B cell (primary cell): Measurements from ENCODE around the gene KIF20B. TPM values are rescaled to one million over a fixed set of nuclear protein-coding genes. Genes with fewer than 3 reads are reported as not detected.

ENCODE experiments used
- ATAC-seq: fragments of 200-7000 bp; cut with Tn5 transposase; one replicate; pipeline ENCODE4 v1.10.0; 2021; ENCODE audit warnings: low read depth, mild to moderate bottlenecking, moderate number of reproducible peaks, moderate library complexity
- CTCF ChIA-PET: fragments of 350-600 bp; sonication (Branson Sonifier 250); formaldehyde crosslinking; loops from one replicate; lab custom pipeline; 2021; ENCODE audit warnings: antibody characterized with exemption, inconsistent platforms; lab: Charles Lee
- POLR2A ChIA-PET: fragments of 350-600 bp; sonication (Branson Sonifier 250); formaldehyde crosslinking; loops from one replicate; lab custom pipeline; 2021; ENCODE audit warnings: antibody characterized with exemption; lab: Charles Lee
- DNase-seq: peaks from one replicate; pipeline ENCODE4 v3.0.0; 2013
- H2AFZ ChIP-seq: 2 replicates; pipeline ENCODE4 v1.6.1; 2012; ENCODE audit warnings: mild to moderate bottlenecking, low read depth, low read length; ENCODE audit not compliant: insufficient read depth, poor library complexity, severe bottlenecking
- H3K27ac ChIP-seq, 2 donors: 1 replicate in 1 of 2; 2 replicates in 1 of 2; pipeline ENCODE4 v1.5.1; 2012 to 2013; ENCODE audit warnings: low read length in 2 of 2, mild to moderate bottlenecking in 2 of 2, moderate library complexity in 1 of 2
- H3K27me3 ChIP-seq, 4 experiments: fragments of 200-600 bp in 1 of 4; sonication (generic) in 1 of 4; replicated peaks in 1 of 4; 1 replicate in 2 of 4; 2 replicates in 2 of 4; pipeline versions ENCODE4 v1.6.1 to v1.7.0; 2013 to 2016; ENCODE audit warnings: low read length in 3 of 4, mild to moderate bottlenecking in 2 of 4, mixed read lengths in 1 of 4, moderate library complexity in 1 of 4; ENCODE audit not compliant: insufficient read depth in 4 of 4, control insufficient read depth in 3 of 4; ENCODE audit errors: control extremely low read depth in 1 of 4
- H3K36me3 ChIP-seq, 2 experiments: replicated peaks in 1 of 2; 1 replicate in 1 of 2; 2 replicates in 1 of 2; pipeline versions ENCODE4 v1.6.1 to v1.7.1; 2013; ENCODE audit warnings: low read length in 1 of 2; ENCODE audit not compliant: insufficient read depth in 2 of 2, control insufficient read depth in 1 of 2; ENCODE audit errors: control extremely low read depth in 1 of 2, extremely low read depth in 1 of 2
- H3K4me1 ChIP-seq, 2 donors: fragments of 200-600 bp in 1 of 2; sonication (generic) in 1 of 2; 1 replicate in 1 of 2; 2 replicates in 1 of 2; pipeline versions ENCODE4 v1.5.1 to v1.6.1; 2013 to 2017; ENCODE audit warnings: low read length in 2 of 2; ENCODE audit not compliant: control insufficient read depth in 2 of 2, insufficient read depth in 2 of 2
- H3K4me2 ChIP-seq: replicated peaks from 2 replicates; pipeline ENCODE3; 2012; ENCODE audit warnings: mild to moderate bottlenecking, low read depth, low read length; ENCODE audit not compliant: poor library complexity, severe bottlenecking
- H3K4me3 ChIP-seq, 5 experiments: fragments of 200-600 bp in 1 of 5; sonication (generic) in 1 of 5; 1 replicate in 3 of 5; 2 replicates in 2 of 5; pipeline versions ENCODE4 v1.5.1 to v1.7.0; 2011 to 2016; ENCODE audit warnings: low read length in 4 of 5, mild to moderate bottlenecking in 4 of 5, low read depth in 2 of 5, control low read depth in 1 of 5, moderate library complexity in 1 of 5; ENCODE audit not compliant: insufficient read depth in 1 of 5; ENCODE audit errors: control extremely low read depth in 1 of 5, extremely low read depth in 1 of 5
- H3K79me2 ChIP-seq: fragments of 200-600 bp; sonication (generic); one replicate; pipeline ENCODE4 v1.6.0; 2016; ENCODE audit warnings: low read length; ENCODE audit not compliant: control insufficient read depth, insufficient read depth
- H3K9ac ChIP-seq: fragments of 200-600 bp; sonication (generic); 2 replicates; pipeline ENCODE4 v1.6.1; 2017; ENCODE audit warnings: mild to moderate bottlenecking, low read length, moderate library complexity
- H3K9me3 ChIP-seq, 3 donors: one replicate each; pipeline versions ENCODE4 v1.6.1 to v1.7.1; 2013; ENCODE audit warnings: low read length in 2 of 3; ENCODE audit not compliant: control insufficient read depth in 2 of 3, insufficient read depth in 1 of 3; ENCODE audit errors: control extremely low read depth in 1 of 3
- H4K20me1 ChIP-seq: 2 replicates; pipeline ENCODE4 v1.6.0; 2012; ENCODE audit warnings: mild to moderate bottlenecking, low read length; ENCODE audit not compliant: insufficient read depth, control insufficient read depth, poor library complexity, severe bottlenecking
- H3K27ac Mint-ChIP-seq: one replicate; pipeline ENCODE4 v1.8.0; 2021; ENCODE audit warnings: mixed read lengths
- H3K27me3 Mint-ChIP-seq: one replicate; pipeline ENCODE4 v1.8.0; 2021; ENCODE audit warnings: mixed read lengths
- H3K4me1 Mint-ChIP-seq: one replicate; pipeline ENCODE4 v1.8.0; 2021; ENCODE audit warnings: mixed read lengths
- H3K4me3 Mint-ChIP-seq: one replicate; pipeline ENCODE4 v1.8.0; 2021; ENCODE audit warnings: mixed read lengths
- H3K9me3 Mint-ChIP-seq: one replicate; pipeline ENCODE4 v1.8.0; 2022; ENCODE audit warnings: mixed read lengths; ENCODE audit not compliant: insufficient read depth
- CTCF ChIP-seq: fragments of 200-600 bp; IDR thresholded peaks from one replicate; pipeline ENCODE4 v1.8.0; 2022; ENCODE audit warnings: antibody characterized with exemption, mild to moderate bottlenecking
- EZH2 ChIP-seq: IDR thresholded peaks from 2 replicates; pipeline ENCODE4 v1.6.1; 2012; ENCODE audit warnings: borderline replicate concordance, low read depth, mild to moderate bottlenecking, moderate library complexity, low read length; ENCODE audit not compliant: insufficient read depth, poor library complexity, severe bottlenecking
- WGBS: methylation state at CpG from one replicate; pipeline ENCODE4 v1.1.5; 2013; ENCODE audit warnings: missing lambda C conversion rate; ENCODE audit not compliant: insufficient coverage; 5-methylcytosine and 5-hydroxymethylcytosine counted together
- intact Hi-C: fragments of 100-400 bp; cut with micrococcal nuclease; formaldehyde crosslinking; loops from one replicate; pipeline ENCODE4 v1.10.0; 2022
- polyA plus RNA-seq: library from polyadenylated mRNA; depleted of rRNA; stranded (reverse); fragments of >200 nt; gene quantifications from 2 replicates; pipeline ENCODE4 v1.2.3, GENCODE V29; 2012
- total RNA-seq, 2 donors: library from RNA; stranded (reverse); fragments of 120-200 nt in 1 of 2; gene quantifications; 1 replicate in 1 of 2; 2 replicates in 1 of 2; pipeline versions ENCODE4 v1.2.3 to v1.2.4, GENCODE V29; 2013 to 2022

Gene KIF20B
- total and polyA plus RNA-seq, 2 donors (not counting 1 experiment from before 2014, with no cell fraction given): 1.6 to 24.6 TPM

GRCh38 chr10:89685936-89686335 lies 15.5 kb upstream of the KIF20B start:
- ChIA-PET CTCF (no interaction called here), POLR2A (no interaction called here)
- Mint-ChIP-seq H3K4me1 (peaks cover 4% of the 10 kb centered on the region), H3K27me3 (peaks cover 3% of the 10 kb centered on the region), H3K27ac (no peak overlapping the region), H3K4me3 (no peak overlapping the region), H3K9me3 (no peaks in the 10 kb centered on the region)
- H3K4me3 ChIP-seq: no peak overlapping the region
- DNase-seq: no peak
- H3K79me2 ChIP-seq: no peaks in the 10 kb centered on the region
- H3K9me3 ChIP-seq: no peaks in the 10 kb centered on the region
- no peak overlapping the region for H2AFZ ChIP-seq
- no peak overlapping the region for H3K4me2 ChIP-seq
- H4K20me1 ChIP-seq: no peaks in the 10 kb centered on the region
- ATAC-seq: no peak
- WGBS: 100% methylated on average over 2 of the region's 4 CpGs
- H3K36me3 ChIP-seq: no peaks in the 10 kb centered on the region
- no peak overlapping the region for H3K27ac ChIP-seq
- TF ChIP-seq CTCF: no peak
- no peak for TF ChIP-seq EZH2
- H3K4me1 ChIP-seq: no peaks in the 10 kb centered on the region
- no peaks in the 10 kb centered on the region for H3K27me3 ChIP-seq
- H3K9ac ChIP-seq: no peak overlapping the region
- intact Hi-C loops: no loop called here

- no peak for DNase-seq
- POLR2A ChIA-PET: no interaction called here
- Histone ChIP-seq H3K9ac (no peak overlapping the region), H3K27me3 (no peaks in the 10 kb centered on the region), H3K4me1 (no peaks in the 10 kb centered on the region), H3K36me3 (no peaks in the 10 kb centered on the region), H3K4me3 (no peak overlapping the region), H2AFZ (no peak overlapping the region), H3K27ac (no peak overlapping the region), H3K79me2 (no peaks in the 10 kb centered on the region), H3K9me3 (no peaks in the 10 kb centered on the region), H3K4me2 (no peak overlapping the region), H4K20me1 (no peaks in the 10 kb centered on the region)
- intact Hi-C loops: no loop called here
- Mint-ChIP-seq H3K27ac (no peak overlapping the region), H3K4me1 (peaks cover 4% of the 10 kb centered on the region), H3K4me3 (no peak overlapping the region), H3K27me3 (no peaks in the 10 kb centered on the region), H3K9me3 (no peaks in the 10 kb centered on the region)
- TF ChIP-seq EZH2 (no peak), CTCF (no peak)
- no CpG with 5 or more reads among the region's 2 CpGs for WGBS
- ATAC-seq: no peak
- CTCF ChIA-PET: no interaction called here
Measured at GRCh38 chr10:89690027-89690426, 11.4 kb upstream of the KIF20B start.
